Right lobe of liver (tissue), 4 donors: ENCODE results near the gene SERINC2.

ENCODE experiments used
- CTCF ChIP-seq, 4 donors: fragments of 200-600 bp in 3 of 4; fragments of 450-650 bp in 1 of 4; IDR thresholded peaks; one replicate each; pipeline versions ENCODE4 v1.5.1 to v1.8.0; 2016 to 2022; ENCODE audit warnings: antibody characterized with exemption in 4 of 4, mild to moderate bottlenecking in 2 of 4
- POLR2A ChIP-seq: fragments of 450-650 bp; IDR thresholded peaks from one replicate; pipeline ENCODE4 v1.6.1; 2017; ENCODE audit warnings: antibody characterized with exemption, mild to moderate bottlenecking
- donor health status: DM: no; HTN: no; CAD: no.
- donor health status: DM: no; HTN: no; CAD: no.
- donor health status: DM: no; HTN: yes; CAD: no.

- TF ChIP-seq CTCF (IDR thresholded peaks at IDR 0.05) (no peak), POLR2A (no peak)
These were observed 13.4 kb downstream of the SERINC2 start for GRCh38 chr1:31426249-31426922.
